ENCODE data around the gene SAFB2. TPM values are rescaled to one million over a fixed set of nuclear protein-coding genes. Genes with fewer than 3 reads are reported as not detected.

SAFB2 gene
- total and polyA plus RNA-seq, 11 donors = 14.2 to 56.7 (median 44.2) TPM

DNA sequence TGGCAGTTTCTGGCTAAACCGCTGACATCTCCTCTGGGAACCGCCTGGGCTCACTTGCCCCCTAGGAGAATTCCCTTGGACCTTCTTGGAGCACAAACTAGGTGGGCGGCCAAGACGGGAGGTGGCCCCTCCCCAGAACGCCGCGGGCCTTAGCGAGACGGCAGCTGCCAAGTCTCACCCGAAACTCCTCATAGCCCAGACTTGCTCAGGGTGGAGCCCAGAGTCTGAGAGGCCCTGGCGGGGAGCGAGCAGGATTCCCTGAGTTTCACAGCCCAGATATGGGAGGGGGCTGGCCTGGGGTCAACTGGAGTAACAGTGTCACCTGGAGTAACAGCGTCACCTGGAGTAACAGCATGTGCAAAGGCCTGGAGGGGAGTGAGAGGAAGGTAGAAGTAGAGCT is 64.9 kb downstream of the SAFB2 start:
- Histone ChIP-seq H3K9me3 (peaks cover 0 to 12% (median 4%) of the 10 kb centered on the region in 12 donors), H3K4me1 (no peaks in the 10 kb centered on the region), H3K27me3 (peaks cover 0 to 39% (median 5%) of the 10 kb centered on the region in 9 donors), H3K36me3 (no peaks in the 10 kb centered on the region), H3K27ac (no peak overlapping the region), H3K4me3 (no peak overlapping the region)
- no peak for TF ChIP-seq POLR2A (IDR thresholded peaks at IDR 0.05)
- TF ChIP-seq, protein P1, sequence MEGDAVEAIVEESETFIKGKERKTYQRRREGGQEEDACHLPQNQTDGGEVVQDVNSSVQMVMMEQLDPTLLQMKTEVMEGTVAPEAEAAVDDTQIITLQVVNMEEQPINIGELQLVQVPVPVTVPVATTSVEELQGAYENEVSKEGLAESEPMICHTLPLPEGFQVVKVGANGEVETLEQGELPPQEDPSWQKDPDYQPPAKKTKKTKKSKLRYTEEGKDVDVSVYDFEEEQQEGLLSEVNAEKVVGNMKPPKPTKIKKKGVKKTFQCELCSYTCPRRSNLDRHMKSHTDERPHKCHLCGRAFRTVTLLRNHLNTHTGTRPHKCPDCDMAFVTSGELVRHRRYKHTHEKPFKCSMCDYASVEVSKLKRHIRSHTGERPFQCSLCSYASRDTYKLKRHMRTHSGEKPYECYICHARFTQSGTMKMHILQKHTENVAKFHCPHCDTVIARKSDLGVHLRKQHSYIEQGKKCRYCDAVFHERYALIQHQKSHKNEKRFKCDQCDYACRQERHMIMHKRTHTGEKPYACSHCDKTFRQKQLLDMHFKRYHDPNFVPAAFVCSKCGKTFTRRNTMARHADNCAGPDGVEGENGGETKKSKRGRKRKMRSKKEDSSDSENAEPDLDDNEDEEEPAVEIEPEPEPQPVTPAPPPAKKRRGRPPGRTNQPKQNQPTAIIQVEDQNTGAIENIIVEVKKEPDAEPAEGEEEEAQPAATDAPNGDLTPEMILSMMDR (IDR thresholded peaks at IDR 0.05) = no peak
- DNase-seq (no peak), ATAC-seq (no peak)
- intact Hi-C loops (cut with DNase I) = no loop called here
- 52 to 79% (median 58%) methylated on average over 10 to 13 of the region's 13 CpGs for WGBS, 4 donors

DNA sequence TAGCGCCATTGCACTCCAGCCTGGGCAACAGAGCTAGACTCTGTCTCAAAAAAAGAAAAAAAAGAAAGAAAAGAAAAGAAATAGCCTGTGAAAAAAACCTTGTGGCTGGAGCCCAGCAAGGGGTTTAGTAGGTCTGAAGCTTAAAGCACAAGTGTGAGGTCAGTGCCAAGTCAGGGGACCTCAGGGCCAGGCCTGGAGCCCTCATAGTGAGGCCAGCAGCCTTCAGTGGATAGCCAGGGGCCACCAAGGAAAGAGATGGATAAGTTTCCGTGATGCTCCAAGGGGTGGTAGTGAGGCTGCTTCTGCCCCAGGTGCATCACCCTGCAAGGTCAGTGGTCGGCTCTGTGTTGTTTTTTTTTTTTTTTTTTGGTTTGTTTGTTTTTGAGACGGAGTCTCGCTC is 67.7 kb downstream of the SAFB2 start:
- H3K9me3 ChIP-seq = no peaks in the 10 kb centered on the region
- H3K27ac ChIP-seq = no peak overlapping the region
- H3K4me3 ChIP-seq = no peak overlapping the region
- intact Hi-C loops (cut with DNase I) = no loop called here
- peaks cover 0 to 17% (median 4%) of the 10 kb centered on the region in 9 donors for H3K27me3 ChIP-seq
- ATAC-seq (no peak), DNase-seq (no peak)
- TF ChIP-seq, protein P1 (IDR thresholded peaks at IDR 0.05) = no peak
- no peak for TF ChIP-seq POLR2A (IDR thresholded peaks at IDR 0.05)
- 69 to 90% (median 76%) methylated on average over 5 of the region's 5 CpGs for WGBS, 4 donors
- H3K36me3 ChIP-seq = no peaks in the 10 kb centered on the region
- H3K4me1 ChIP-seq = no peaks in the 10 kb centered on the region

DNA sequence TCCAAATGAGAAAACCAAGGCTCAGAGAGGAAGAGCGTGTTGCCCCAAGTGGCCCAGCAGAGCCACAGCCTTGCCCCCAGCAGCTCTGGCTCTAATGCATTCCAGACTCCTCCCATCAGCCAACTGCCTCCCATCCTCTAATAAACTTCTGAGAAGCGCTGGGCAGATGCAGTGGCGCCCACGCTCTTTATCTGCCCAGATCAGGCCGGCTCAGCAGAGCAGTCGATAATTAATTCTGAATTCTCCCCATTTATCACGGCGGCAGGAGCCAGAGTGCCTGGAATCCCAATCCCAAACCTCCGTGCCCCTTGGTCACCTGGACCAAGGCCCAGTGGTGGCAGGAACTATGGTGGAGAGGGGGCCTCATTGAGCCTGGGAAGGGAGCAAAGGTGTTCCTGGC is 68.7 kb downstream of the SAFB2 start:
- TF ChIP-seq, protein P1 (IDR thresholded peaks at IDR 0.05) = no peak
- TF ChIP-seq POLR2A (IDR thresholded peaks at IDR 0.05) = no peak
- Histone ChIP-seq H3K27ac (no peak overlapping the region), H3K36me3 (no peaks in the 10 kb centered on the region), H3K4me1 (no peaks in the 10 kb centered on the region), H3K4me3 (no peak overlapping the region), H3K9me3 (no peaks in the 10 kb centered on the region), H3K27me3 (peaks cover 0 to 15% (median 3%) of the 10 kb centered on the region in 9 donors)
- WGBS, 4 donors = 73 to 82% (median 79%) methylated on average over 9 of the region's 9 CpGs
- ATAC-seq (no peak), DNase-seq (no peak)
- intact Hi-C loops (cut with DNase I) = no loop called here

DNA sequence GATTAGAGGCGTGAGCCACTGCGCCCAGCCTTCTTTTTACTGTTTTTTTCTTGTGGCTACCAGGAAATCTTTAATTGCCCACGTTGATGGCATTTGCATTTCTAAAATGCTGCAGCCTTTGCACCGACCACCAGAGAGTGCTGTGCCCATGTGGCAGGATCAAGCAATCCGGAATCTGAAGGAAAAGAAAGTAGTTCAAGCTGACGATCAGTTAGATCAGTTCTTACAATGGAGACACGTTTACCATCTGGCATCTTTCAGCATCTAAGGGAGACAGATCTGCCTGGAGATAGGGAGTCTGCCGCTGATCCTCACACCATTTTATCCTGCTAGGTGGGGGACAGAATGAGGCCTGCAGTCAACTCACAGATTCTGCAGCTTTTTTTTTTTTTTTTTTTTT is 74.7 kb downstream of the SAFB2 start:
- peaks cover 0 to 4% (median 0%) of the 10 kb centered on the region in 9 donors for H3K27me3 ChIP-seq
- no peaks in the 10 kb centered on the region for H3K36me3 ChIP-seq
- H3K9me3 ChIP-seq = no peaks in the 10 kb centered on the region
- H3K4me1 ChIP-seq = no peaks in the 10 kb centered on the region
- no peak overlapping the region for H3K4me3 ChIP-seq
- TF ChIP-seq, protein P1 (IDR thresholded peaks at IDR 0.05) = peak in 9 of 12 donors; percentile 12 to 44 (median 33)
- TF ChIP-seq POLR2A (IDR thresholded peaks at IDR 0.05) = no peak
- no peak for DNase-seq
- ATAC-seq = no peak
- no peak overlapping the region for H3K27ac ChIP-seq
- WGBS, 4 donors = 32 to 50% (median 41%) methylated on average over 8 of the region's 8 CpGs
- intact Hi-C loops (cut with DNase I) = no loop called here
